ENCODE data around the gene EPC1.
"Not testable (repeated sequence)": the region's sequence is repeated elsewhere in the genome, so short reads cannot be mapped to it uniquely, and the experiment has no call there.

Gene EPC1

GRCh38 chr10:32360884-32361283, 13.9 kb upstream of the EPC1 start:
- TF ChIP-seq ZNF274 (IDR thresholded peaks at IDR 0.05; ENCODE audit: low read depth, low read length), result no peak
- no peak overlapping the region for H3K4me3 ChIP-seq (ENCODE audit: low read length)

- H3K4me3 ChIP-seq (ENCODE audit: low read length), result no peak overlapping the region
- no peak for TF ChIP-seq ZNF274 (IDR thresholded peaks at IDR 0.05; ENCODE audit: low read depth, low read length)
These were observed 13.3 kb upstream of the EPC1 start for GRCh38 chr10:32360241-32360640.

- no peak overlapping the region for H3K4me3 ChIP-seq (ENCODE audit: low read length)
- no peak for TF ChIP-seq ZNF274 (IDR thresholded peaks at IDR 0.05; ENCODE audit: low read depth, low read length)
These were observed 10.2 kb upstream of the EPC1 start for GRCh38 chr10:32357056-32357735.

DNA sequence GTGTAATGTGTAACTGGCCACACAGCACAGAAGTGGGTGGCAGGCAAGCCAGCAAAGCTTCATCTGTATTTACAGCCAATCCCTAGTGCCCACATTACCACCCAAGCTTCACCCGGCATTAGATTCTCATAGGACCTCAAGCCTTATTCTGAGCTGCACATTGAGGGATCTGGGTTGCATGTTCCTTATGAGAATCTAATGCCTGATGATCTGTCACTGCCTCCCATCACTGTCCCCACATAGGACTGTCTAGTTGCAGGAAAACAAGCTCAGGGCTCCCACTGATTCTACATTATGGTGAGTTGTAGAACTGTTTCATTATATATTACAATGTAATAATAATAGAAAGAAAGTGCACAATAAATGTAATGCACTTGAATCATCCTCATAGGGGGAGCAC, 7.7 kb upstream of the EPC1 start:
- H3K4me3 ChIP-seq (ENCODE audit: low read length), result not testable (repeated sequence)

- no peak overlapping the region for H3K4me3 ChIP-seq (ENCODE audit: low read length)
- TF ChIP-seq ZNF274 (IDR thresholded peaks at IDR 0.05; ENCODE audit: low read depth, low read length), result no peak
These were observed 3.9 kb upstream of the EPC1 start for GRCh38 chr10:32350811-32351350.

- no peak overlapping the region for H3K4me3 ChIP-seq (ENCODE audit: low read length)
- TF ChIP-seq ZNF274 (IDR thresholded peaks at IDR 0.05; ENCODE audit: low read depth, low read length), result no peak
These were observed 3.2 kb upstream of the EPC1 start for GRCh38 chr10:32349968-32350738.

GRCh38 chr10:32349199-32349585, 2.2 kb upstream of the EPC1 start:
- no peak for TF ChIP-seq ZNF274 (IDR thresholded peaks at IDR 0.05; ENCODE audit: low read depth, low read length)
- H3K4me3 ChIP-seq (ENCODE audit: low read length), result no peak overlapping the region

GRCh38 chr10:32348297-32349198, 1.6 kb upstream of the EPC1 start:
- H3K4me3 ChIP-seq (ENCODE audit: low read length), result no peak overlapping the region

GRCh38 chr10:32347363-32348022, 535 bp upstream of the EPC1 start:
- TF ChIP-seq ZNF274 (IDR thresholded peaks at IDR 0.05; ENCODE audit: low read depth, low read length), result no peak
- H3K4me3 ChIP-seq (ENCODE audit: low read length), result peak overlapping the region; percentile 75

More at GRCh38 chr10:32348297-32349198, 1.6 kb upstream of the EPC1 start:
- no peak for TF ChIP-seq ZNF274 (IDR thresholded peaks at IDR 0.05; ENCODE audit: low read depth, low read length)

GRCh38 chr10:32346134-32346550, 816 bp downstream of the EPC1 start:
- H3K4me3 ChIP-seq (ENCODE audit: low read length), result peak overlapping the region; percentile 75
- TF ChIP-seq ZNF274 (IDR thresholded peaks at IDR 0.05; ENCODE audit: low read depth, low read length), result no peak

DNA sequence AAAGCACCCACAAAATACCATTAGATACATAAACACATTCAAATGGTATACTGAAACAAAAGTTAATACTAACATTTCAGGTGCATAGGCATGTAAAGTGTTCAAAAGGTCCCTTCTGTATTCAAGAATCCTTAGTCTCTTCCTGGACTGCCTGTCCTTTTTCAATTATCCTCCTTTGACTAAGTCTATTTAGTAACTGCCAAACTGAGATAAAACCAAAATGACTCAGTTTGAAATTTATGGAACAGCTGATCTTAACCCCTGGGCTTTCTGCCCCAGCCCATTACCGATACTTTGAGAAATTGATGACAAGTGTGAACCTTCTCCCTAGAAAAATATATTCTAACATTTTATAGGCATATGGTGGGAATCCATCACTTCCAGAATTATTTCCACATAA, 5.4 kb downstream of the EPC1 start:
- H3K4me3 ChIP-seq (ENCODE audit: low read length), result no peak overlapping the region
- no peak for TF ChIP-seq ZNF274 (IDR thresholded peaks at IDR 0.05; ENCODE audit: low read depth, low read length)

DNA sequence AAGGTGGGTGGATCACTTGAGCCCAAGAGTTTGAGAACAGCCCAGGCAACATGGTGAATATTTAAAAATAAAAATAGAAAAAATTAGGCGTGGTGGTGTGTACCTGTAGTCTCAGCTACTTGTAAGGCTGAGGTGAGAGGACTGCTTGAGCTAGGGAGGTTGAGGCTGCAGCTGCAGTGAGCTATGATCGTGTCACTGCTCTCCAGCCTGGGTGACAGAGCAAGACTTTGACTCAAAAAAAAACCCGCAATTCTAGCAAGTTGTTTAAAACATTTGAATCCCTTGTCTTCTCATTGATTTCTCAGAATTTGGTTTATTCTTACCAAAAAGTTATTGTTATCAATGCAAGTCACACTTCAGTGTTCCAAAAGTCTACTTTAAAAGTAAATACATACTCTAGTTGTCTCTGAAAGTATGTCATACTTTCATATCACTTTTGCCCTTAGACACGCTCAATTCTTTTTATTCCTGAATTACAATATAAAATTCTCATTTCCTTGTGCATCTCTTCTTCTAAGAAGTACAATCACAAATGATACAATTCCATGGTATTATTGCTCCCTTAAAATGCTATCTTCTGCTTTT, 6.3 kb downstream of the EPC1 start:
- no peak for TF ChIP-seq ZNF274 (IDR thresholded peaks at IDR 0.05; ENCODE audit: low read depth, low read length)
- H3K4me3 ChIP-seq (ENCODE audit: low read length), result no peak overlapping the region

GRCh38 chr10:32338262-32338661, 8.7 kb downstream of the EPC1 start:
- TF ChIP-seq ZNF274 (IDR thresholded peaks at IDR 0.05; ENCODE audit: low read depth, low read length), result no peak
- H3K4me3 ChIP-seq (ENCODE audit: low read length), result no peak overlapping the region
